Measurements from ENCODE around the gene DNAJC30.
"Not testable (repeated sequence)": the region's sequence is repeated elsewhere in the genome, so short reads cannot be mapped to it uniquely, and the experiment has no call there.

DNAJC30 gene

GRCh38 chr7:73683056-73683787 is at the start of gene DNAJC30, which contains the start of gene BUD23:
Gene DNAJC30 (minus strand): TSS chr7:73683453. CDS start chr7:73683423, 30 bp downstream.
Gene BUD23 (plus strand): TSS chr7:73683597. CDS start chr7:73683626, 29 bp downstream.
- peak; percentile 94 for DNase-seq (ENCODE audit: low read depth)

- DNase-seq (ENCODE audit: low read depth), result no peak
Observed at GRCh38 chr7:73732397-73732796, 49.1 kb upstream of the DNAJC30 start.

DNA sequence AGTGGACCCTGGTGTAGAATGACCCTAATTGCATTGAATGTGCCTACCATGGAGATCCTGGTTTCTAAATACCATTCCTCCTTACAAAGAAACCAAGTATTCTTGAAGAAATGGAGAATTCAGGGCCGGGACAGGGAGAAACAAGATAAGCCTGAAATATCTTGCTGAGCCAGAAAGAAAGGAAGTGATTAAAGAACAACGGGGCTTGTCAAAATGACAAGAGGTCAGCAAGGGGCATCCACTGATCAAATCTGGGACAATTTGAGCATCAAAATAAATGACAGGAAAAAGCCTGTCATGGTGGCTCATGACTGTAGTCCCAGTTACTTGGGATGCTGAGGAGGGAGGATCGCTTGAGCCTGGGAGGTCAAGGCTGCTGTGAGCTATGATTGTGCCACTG is 47.2 kb upstream of the DNAJC30 start:
- DNase-seq (ENCODE audit: low read depth), result no peak

DNA sequence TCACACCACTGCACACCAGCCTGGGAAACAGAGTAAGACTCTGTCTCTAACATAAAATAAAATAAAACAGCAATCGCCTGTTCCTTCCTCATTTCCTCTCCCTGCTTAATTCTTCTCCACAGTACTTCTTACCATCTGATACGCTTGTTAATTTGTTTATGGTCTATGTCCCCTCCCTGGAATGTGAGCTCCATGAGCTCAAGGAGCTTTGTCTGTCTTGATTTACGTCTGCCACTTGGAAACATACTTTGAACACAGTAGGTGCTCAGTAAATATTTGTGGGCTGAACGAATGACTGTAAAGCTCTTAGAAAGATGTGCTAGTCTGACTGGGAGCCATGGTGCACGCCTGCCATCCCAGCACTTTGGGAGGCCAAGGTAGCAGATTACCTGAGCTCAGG is 45.3 kb upstream of the DNAJC30 start:
- no peak for DNase-seq (ENCODE audit: low read depth)

GRCh38 chr7:73727952-73728351 is 44.7 kb upstream of the DNAJC30 start:
- DNase-seq (ENCODE audit: low read depth), result no peak

GRCh38 chr7:73726083-73726466 is 42.8 kb upstream of the DNAJC30 start:
- no peak for DNase-seq (ENCODE audit: low read depth)

- no peak for DNase-seq (ENCODE audit: low read depth)
Observed at GRCh38 chr7:73723813-73724212, 40.6 kb upstream of the DNAJC30 start.

GRCh38 chr7:73722785-73723184 is 39.5 kb upstream of the DNAJC30 start:
- DNase-seq (ENCODE audit: low read depth), result no peak

DNA sequence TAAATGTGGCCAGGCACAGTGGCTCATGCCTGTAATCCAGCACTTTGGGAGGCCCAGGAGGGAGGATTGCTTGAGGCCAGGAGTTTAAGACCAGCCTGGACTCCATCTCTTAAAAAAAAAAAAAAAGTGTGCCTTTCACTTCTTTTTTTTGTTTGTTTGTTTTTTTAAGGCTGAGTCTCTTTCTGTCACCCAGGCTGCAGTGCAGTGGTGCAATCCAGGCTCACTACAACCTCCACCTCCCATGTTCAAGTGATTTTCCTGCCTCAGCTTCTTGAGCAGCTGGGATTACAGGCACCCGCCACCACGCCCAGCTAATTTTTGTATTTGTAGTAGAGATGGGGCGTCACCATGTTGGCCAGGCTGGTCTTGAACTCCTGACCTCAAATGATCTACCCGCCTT is 38.9 kb upstream of the DNAJC30 start:
- DNase-seq (ENCODE audit: low read depth), result not testable (repeated sequence)

DNA sequence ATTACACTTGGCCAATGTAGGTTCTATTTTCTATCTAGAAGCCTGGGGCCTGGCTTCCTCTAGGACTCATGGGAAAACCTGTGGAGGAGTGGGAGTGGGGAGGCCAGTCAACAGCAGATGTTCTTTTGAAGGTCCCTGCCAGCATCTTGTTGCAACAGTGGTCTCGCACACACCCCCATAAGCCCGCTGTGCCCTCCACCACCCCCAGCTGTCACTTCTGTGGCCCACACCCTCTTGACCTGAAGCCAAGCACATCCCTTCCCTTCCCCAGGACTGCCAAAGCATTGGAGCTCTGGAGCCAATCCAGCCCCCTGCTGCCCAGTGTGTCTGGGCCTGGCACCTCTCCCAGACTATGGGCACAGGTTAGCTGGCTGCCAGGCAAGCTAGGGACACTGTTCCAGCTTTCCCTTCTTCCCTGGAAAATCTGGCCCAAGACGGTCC is 38.1 kb upstream of the DNAJC30 start:
- no peak for DNase-seq (ENCODE audit: low read depth)

DNA sequence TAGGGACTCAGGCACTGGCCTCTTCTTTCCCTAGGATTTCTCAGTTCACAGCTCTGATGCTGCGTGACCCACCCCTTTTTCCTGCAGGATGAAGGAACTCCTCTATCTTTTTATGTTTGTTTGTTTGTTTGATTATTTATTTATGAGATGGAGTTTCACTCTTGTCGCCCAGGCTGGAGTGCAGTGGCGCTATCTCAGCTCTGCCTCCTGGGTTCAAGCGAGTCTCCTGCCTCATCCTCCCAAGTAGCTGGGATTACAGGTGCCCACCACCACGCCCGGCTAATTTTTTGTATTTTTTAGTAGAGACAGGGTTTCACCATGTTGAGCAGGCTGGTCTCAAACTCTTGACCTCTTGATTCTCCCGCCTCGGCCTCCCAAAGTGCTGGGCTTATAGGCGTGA is 37.2 kb upstream of the DNAJC30 start:
- DNase-seq (ENCODE audit: low read depth), result not testable (repeated sequence)

DNA sequence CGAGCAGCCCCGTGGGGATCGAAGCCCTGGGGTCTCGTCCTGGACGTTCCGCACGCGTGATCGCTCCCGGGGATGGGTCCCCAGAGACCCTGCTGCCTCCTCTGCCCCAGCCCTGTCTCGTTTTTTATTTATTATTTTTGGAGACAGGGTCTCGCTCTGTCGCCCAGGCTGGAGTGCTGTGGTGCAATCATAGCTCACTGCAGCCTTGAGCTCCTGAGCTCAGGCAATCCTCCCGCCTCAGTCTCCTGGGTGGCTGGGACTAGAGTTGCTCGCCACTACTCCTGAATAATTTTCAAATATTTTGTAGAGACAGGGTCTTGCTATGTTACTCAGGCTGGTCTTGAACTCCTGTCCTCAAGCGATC is 36.5 kb upstream of the DNAJC30 start:
- DNase-seq (ENCODE audit: low read depth), result no peak

GRCh38 chr7:73718905-73719805 is 35.9 kb upstream of the DNAJC30 start, which contains the start of gene STX1A:
Gene STX1A (minus strand): TSS chr7:73719669. CDS start chr7:73719631, 38 bp downstream.
- no peak for DNase-seq (ENCODE audit: low read depth)

DNA sequence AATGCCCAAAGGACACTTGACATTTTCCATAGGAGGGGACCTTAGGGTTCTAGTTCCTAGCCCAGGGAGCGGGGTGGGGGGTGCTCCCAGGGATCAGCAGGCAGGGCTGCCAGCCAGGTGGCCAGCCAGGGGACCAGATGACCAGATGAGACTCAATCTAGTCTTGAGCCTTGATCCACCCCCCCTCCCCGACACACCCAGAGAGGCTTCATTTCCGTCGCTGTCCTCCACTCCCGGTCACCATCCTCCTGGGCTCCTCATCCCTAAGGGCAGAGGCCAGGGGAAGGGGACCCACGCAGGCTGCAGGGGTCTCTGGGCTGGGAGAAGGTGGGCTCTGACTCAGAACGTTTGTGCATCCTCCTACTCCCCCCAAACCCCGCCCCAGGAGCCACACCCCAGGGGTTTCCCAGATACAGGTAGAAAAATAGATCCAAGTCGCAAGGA is 35.2 kb upstream of the DNAJC30 start:
- DNase-seq (ENCODE audit: low read depth), result no peak

- peak; percentile 69 for DNase-seq (ENCODE audit: low read depth)
Observed at GRCh38 chr7:73717991-73718405, 34.7 kb upstream of the DNAJC30 start.

DNA sequence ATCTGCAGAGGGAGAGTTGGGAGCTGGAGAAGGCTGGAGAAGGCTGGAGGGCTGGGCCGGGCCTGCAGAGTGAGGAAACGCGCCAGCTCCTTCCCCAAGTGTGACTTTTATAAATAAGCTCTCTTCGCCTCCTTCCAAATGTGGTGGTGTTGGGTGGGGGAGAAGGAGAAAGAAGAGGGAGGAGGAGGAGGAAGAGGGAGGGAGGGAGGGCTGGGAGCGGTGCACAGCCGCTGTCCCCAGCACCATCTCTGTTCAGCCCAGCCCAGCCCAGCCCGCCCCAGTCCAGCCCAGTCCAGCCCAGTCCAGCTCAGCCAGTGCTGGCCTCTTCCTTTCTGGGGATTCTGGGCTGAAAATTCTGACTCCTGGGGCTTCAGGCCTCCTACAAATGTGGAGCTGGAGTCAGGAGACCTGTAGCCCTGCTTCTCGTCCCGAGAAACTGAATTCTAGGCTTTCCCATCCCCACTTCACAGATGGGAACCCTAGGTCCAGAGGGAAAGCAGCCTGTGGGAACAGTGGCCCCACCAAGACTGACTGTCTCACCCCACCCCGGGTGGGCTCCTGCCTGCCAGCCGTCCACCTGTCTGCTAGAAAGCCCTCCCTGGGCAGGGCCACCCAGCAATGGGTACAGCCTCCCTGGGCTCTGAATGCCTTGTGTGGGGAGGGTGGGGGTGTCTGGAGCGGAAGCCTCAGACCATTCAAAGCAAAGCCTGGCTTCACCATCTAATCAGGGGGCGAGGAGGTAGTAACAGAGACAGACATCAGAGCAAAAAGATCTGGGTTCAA is 34.0 kb upstream of the DNAJC30 start:
- no peak for DNase-seq (ENCODE audit: low read depth)

- no peak for DNase-seq (ENCODE audit: low read depth)
Observed at GRCh38 chr7:73716318-73716890, 33.2 kb upstream of the DNAJC30 start.

DNA sequence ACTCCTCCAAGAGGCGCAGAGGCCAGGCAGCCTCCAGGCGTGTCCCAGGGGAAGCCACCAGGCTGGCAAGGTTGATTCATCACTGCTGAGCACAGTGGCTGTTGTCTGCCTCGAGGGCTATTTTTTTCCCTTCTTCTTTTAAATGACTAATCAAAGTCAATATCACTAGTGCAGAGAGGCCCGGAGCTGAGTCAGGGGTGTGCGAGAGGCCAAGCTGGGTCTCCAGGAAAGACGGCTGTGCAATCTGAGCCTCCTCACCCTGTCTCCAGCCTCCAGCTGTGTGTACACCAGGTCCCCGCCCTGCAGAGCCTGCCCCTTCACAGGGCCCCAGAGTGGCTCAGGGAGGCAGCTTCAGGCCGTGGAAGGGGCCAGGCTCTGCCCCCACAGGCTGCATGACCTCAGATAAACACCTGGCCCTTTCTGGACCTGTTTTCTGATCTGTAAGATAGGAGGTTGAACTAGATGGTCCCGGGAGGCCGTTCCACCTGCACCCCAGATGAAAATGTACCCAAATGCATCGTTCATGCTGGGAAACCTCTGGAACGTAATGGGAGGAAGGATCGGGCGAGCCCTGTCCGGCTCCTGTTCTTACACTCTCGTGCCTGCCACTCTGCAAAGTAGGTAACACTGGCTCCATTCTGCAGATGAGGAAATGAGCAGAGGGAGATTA is 32.5 kb upstream of the DNAJC30 start:
- DNase-seq (ENCODE audit: low read depth), result no peak

- not testable (repeated sequence) for DNase-seq (ENCODE audit: low read depth)
Observed at GRCh38 chr7:73713319-73713718, 30.1 kb upstream of the DNAJC30 start.

DNA sequence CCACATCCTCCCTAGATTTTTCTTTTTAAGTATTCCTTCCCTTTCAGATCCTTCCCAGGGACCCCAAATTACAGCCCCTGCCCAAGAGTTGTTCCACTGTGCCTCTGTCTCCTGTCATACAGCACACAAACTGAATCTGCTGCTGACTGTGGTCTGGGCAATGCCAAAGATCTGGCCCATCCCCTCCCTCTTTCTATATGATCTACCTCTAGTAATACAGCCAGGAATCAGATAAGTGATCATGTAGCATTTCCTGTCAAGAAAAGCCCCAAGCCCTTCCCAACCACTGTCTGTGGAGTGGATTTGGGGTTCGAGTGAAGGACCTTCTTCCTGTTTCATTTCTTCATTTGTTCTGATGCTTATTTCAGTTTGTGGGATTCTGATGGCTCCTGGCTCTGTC is 29.5 kb upstream of the DNAJC30 start:
- no peak for DNase-seq (ENCODE audit: low read depth)

GRCh38 chr7:73708961-73709549 is 25.8 kb upstream of the DNAJC30 start:
- no peak for DNase-seq (ENCODE audit: low read depth)
